Bone marrow (tissue), 2 donors: ENCODE data around the gene FANCG.
A peak's percentile ranks its signal among the peaks of the same experiment; 100 is the strongest.

Experiments used
- DNase-seq, 2 donors: peaks; one replicate each; lab custom pipeline; 2025; lab: John Stamatoyannopoulos, UW

Gene FANCG

DNA sequence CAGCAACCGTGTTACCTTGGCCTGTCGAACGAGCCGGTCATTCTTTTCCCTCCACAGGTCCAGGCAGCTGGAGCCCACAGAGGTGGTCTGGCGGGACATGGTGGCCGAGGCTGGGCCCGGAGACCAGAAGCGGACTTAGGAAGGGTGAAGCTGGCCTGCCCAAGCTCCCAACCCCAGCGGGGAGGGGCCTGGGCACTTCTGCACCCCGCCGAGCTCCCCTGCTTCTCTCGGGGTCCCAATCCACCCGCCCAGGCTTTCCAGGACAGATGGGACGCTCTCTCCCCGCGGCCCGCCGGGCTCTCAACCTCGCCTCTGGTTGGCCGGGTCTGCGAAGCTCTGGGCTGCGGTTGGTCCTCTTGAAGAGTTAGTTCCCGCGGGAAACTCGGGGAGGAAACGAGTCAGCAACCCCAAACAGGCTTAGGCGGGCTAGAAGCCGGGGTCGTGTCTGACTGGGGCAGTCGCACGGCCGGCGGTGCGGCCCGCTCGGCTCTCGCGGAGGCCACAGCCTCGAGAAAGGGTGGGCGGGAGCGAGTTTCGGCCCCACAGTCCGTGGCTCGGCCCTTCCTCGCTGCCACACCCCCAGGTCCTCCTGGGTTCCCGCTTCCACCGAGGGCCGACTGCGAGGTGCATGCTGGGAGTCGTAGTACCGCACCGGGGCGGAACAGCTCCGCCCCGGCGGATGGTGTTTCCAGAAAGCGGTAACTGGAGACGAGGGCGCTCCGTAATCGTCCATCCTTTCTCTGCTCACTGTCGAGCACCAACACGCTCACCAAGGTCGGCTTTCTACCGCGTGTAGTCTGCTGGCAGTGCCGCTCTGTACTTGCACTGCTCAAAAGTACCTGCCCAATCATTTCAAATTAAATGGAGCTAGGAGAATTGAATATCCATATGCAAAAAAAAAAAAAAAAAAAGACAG lies at the start of gene FANCG:
TSS of gene FANCG (minus strand) at position 517 of the 916 bp plus-strand sequence. CDS start at position 99, 418 bp downstream.
- DNase-seq: peak; percentile 68 to 79

DNA sequence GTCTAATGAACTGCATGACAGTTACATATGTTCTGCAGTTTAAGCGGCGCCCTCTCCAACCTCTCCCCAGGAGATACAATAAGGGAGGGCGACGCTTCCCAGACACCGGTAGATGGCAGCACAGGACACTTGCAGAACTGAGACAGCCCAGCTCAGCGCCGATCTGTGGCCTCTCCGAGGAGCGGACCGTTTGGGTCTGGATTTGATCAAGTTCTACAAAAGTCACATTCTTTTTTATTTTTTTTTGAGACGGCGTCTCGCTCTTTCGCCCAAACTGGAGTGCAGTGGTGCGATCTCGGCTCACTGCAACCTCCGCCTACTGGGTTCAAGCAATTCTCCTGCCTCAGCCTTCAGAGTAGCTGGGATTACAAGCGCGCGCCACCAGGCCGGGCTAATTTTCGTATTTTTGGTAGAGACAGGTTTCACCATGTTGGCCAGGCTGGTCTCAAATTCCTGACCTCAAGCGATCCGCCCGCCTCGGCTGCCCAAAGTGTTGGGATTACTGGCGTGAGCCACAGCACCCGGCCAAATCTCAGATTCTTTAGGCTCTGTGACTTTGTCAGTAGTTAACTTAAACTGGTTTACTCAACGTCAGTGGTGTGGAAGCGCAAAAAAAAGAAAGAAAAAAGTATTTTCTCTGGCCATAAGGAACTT lies 37.3 kb upstream of the FANCG start:
- peak; percentile 37 to 82 for DNase-seq

GRCh38 chr9:35116539-35116897 lies 36.8 kb upstream of the FANCG start:
- DNase-seq: no peak

DNA sequence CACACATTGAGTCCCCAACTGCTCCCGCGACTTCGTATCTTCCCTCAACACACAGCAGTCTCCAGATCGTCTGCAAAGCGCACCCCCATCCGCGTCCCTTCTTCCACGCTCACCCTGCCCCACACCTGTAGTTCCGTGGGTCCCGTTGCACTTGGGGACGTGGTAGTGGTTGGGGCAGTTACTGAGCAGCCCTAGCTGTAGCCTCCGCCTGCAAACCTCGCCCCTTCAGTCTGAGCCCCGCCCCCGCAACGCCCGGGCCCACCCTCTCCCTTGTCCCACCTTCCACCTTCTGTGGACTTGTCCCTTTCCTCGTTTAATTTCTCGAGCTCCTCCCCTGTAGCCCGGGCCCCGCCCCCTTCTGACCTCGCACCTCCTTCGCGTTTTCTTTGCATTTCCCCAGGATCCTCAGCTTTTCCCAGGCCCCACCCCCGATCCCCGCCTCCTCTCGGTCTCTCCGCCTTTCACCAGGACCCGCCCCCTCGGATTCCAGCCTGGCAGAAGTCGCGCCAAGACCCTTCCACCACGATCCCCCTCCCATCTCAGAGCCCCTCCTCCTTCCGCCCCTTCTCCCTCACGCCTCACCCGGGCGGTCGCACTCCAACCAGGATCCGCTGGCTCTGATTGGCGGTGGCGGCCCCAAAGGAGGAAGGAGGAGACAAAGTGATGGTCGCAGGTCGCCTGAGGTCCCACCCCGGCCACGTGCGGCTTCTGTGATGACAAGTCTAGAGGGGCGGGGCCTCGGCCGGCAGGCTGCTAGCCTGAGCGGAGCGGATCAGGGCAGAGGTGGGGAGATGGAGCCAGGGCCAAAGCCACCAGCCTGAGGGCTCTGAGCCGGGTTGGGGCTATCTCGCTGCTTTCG lies 36.2 kb upstream of the FANCG start, which contains the start of gene ATOSB:
TSS of gene ATOSB (minus strand) at position 183 of the 859 bp plus-strand sequence. CDS start 7,588 bp downstream, outside the sequence.
- DNase-seq: peak; percentile 81 to 92

DNA sequence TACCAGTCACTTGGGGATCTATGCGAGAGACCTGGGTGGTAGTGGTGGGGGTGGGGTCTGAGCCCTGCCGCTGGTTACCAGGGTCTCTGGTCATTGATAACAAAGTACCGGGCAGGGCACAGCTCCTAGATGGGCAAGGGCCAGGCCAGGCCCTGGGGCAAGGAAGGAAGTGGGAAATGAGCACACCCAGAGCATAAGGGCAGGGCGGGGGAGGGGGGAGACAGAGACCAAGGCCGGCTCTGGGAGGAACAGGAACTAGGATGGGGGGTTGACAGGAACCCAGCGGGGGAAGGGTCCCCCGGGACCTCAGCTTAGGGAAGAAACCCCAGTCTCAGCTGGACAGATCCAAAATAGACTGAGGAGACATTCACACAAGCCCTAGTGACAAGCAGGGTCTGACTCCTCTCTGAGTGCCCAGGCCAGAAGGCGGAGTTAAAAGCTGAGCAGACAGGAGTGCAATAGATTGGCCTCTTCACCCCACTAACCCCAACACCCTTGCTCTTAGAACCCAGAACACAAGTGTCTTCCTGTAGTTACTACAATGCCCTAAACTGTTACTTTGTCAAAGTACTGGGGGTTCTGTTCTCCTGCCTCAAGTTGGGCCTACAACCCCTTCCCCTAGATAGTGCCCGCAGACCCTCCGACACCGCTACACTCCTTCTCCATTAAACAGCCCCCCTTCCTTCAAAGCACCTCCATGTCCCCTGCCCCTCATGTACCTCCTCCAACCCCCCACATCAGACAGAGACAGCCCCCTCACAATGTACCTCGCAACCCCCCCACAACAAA lies 35.3 kb upstream of the FANCG start:
- peak; percentile 41 to 56 for DNase-seq

GRCh38 chr9:35114113-35114839 lies 34.5 kb upstream of the FANCG start:
- DNase-seq: peak; percentile 54 to 78

DNA sequence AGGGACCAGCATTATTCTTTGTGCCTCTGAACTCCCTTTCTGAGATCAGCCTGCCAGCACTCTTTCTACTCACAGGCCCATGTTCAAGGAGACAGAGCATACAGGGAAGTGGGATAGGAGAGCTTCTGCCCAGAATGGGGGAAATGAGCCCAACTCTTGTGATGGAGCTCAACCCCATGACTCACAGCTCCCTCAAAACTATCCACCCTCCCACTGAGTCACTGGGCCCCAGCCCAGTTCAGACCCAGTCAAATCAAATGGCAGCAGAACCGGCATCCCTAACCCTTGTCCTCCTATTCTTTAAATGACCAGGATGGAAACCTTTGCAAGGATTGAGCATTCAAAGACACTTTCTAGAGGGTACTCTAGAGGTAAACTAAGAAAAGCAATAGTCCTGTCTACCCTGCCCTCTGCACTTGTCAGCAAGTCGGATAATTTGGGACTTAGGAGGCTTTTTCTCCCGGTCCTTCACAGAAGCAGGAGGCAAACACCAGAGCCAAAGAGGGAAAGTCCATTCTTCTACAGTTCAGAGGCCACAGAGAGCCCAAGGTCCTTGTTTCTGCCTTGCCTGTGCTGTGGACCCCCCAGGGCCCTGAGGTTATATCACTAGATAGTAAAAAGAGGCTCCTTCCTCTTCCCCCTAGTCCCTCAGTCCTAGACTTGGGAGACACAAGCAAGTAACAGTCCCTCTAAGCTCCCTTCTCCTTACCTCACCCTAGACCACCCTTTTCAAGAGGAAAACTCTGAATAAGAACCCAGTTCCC lies 32.7 kb upstream of the FANCG start:
- peak; percentile 6 to 37 for DNase-seq

GRCh38 chr9:35111001-35111933 lies 31.5 kb upstream of the FANCG start:
- peak; percentile 89 to 94 for DNase-seq

DNA sequence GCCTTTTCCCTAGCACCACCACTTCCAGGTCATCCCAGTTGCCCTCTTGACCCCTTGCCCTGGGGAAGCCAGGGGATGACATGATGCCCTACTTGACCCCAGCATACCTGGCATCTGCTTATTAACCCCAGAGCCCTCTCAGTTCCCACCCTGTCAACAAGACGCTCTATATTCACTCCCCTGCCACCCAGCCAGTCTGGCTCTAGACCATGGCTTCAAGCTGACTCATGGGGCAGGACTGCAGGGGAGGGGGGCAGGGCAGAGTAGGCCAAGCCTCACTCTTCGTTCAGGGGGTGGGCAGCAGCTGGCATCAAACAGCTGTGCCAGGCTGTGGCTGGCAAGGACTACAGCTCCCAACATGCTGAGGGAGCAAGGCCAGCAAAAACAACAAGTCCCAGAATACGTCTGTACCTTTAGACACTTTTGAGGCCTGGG lies 30.6 kb upstream of the FANCG start:
- peak in 1 of 2 donors; percentile 25 for DNase-seq

DNA sequence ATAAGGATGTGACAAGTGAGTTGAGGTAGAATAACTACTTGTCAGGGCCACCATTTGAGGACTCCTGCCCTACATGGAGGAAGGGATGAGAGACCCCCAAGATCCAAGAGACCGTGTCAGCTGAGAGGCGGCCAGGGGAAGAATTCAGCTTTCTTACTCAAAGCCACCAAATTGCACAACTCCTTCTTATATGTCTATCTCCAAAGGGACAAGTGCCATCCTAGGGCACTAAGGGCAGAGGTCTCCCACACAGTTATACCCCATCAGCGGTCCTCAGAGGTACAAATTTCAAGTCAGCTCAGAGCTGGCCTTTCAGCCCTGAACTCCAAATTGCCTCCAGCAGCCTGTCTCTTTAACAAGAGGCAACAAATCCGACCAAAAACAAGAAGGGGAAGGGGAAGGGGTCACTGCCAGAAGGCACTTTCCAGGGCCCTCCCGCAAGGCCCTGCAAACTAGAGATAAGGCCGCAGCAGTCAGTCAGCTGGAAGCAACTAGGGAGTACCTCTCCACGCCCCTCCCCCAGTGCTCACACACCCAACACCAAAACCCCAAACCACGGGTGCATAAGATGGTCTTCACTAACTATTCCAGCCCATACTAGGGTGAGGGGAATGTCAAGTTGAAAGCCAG lies 29.3 kb upstream of the FANCG start:
- peak in 1 of 2 donors; percentile 60 for DNase-seq

DNA sequence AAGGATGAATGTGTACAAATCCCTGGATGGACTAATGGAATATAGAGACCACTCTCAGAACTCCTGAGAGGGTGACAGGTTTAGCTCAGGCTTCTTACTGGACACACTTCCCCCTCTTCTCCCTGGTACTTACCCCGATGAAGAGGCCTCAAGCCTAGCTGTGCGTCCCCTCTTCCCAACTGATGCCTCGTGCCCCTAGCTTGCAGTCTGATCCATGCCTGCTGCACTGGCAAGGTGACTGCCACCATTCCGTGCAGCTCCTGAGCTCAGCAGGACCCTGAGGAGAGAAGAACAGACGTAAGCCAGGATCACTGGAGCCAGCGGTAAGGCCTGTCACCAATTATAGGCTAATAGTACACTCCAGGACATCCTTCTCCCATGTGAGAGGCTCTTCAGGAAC lies 28.7 kb upstream of the FANCG start:
- DNase-seq: no peak

GRCh38 chr9:35107297-35108290 lies 27.9 kb upstream of the FANCG start:
- no peak for DNase-seq

- DNase-seq: no peak
Observed at GRCh38 chr9:35106343-35106730, 26.6 kb upstream of the FANCG start.

DNA sequence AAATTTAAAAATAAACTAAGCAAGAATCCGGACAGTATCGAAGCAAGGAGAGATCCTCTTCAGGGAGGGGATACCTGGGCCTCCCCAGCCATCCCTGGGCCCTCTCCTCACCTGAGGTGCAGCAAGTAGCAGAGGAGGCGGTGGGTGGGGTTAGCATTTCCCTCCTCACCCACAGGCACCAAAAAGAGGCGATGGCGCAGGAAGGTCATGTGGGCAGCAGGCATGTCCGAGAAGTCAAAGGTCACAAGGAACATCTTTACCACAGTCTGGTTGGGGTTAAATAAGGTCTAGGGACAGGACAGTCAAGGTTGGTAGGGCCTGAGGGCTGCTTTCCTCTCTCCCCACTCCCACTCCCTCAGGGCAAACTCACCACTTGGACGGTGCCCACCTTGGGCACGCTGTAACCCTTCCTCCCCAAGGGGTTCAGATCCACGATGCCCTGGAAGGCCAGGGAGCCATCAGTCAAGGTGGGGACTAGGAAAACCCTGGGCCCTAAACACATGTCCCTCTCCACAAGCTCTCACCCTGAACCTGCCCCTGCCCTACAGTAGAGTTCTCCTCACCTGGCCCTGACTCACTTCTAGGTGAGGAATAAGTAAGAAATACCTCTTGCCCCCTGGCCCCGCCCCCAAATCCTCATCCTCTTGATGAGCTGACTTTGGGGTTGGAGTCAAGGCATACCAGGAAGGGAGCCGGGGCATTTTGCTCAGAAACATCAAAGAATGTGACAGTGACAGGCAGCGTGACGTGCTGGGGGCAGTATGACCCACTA lies 26.0 kb upstream of the FANCG start:
- no peak for DNase-seq

GRCh38 chr9:35105126-35105525 lies 25.4 kb upstream of the FANCG start:
- DNase-seq: no peak

GRCh38 chr9:35104586-35104985 lies 24.8 kb upstream of the FANCG start:
- no peak for DNase-seq
